ENCODE results near the gene TPM1. TPM values are rescaled to one million over a fixed set of nuclear protein-coding genes. Genes with fewer than 3 reads are reported as not detected.

Gene TPM1
- total RNA-seq, 1 donor from 2014 or later, result 498 TPM

DNA sequence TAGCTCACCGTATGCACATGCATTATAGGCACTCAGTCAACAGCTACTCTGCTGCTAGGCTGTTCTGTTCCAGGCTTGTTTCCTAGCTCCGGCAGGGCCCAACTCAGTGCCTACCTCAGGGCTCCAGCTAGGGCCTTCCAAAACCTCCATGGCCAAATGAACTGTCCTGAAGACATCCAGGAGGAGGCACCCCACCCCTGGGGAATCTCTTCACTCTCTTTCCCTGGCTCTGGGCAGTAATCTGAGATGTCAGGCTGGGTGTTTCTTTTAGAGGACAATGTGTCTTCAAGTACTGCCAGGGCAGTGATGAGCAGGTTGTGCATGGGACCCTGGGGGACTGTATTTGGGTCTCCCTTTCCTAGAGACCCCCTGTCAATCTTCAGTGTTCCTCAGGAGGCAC, 38.3 kb upstream of the TPM1 start:
- TF ChIP-seq POLR2A (IDR thresholded peaks at IDR 0.05) (no peak), POLR2AphosphoS5 (IDR thresholded peaks at IDR 0.05; ENCODE audit: insufficient read depth in 1 of 2, low read depth in 1 of 2) (no peak)
- TF ChIP-seq, protein P1, sequence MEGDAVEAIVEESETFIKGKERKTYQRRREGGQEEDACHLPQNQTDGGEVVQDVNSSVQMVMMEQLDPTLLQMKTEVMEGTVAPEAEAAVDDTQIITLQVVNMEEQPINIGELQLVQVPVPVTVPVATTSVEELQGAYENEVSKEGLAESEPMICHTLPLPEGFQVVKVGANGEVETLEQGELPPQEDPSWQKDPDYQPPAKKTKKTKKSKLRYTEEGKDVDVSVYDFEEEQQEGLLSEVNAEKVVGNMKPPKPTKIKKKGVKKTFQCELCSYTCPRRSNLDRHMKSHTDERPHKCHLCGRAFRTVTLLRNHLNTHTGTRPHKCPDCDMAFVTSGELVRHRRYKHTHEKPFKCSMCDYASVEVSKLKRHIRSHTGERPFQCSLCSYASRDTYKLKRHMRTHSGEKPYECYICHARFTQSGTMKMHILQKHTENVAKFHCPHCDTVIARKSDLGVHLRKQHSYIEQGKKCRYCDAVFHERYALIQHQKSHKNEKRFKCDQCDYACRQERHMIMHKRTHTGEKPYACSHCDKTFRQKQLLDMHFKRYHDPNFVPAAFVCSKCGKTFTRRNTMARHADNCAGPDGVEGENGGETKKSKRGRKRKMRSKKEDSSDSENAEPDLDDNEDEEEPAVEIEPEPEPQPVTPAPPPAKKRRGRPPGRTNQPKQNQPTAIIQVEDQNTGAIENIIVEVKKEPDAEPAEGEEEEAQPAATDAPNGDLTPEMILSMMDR (IDR thresholded peaks at IDR 0.05), result no peak
- Histone ChIP-seq H3K4me1 (no peaks in the 10 kb centered on the region), H3K27me3 (no peaks in the 10 kb centered on the region), H3K4me3 (no peak overlapping the region), H3K27ac (no peak overlapping the region), H3K36me3 (no peaks in the 10 kb centered on the region), H3K9me3 (no peaks in the 10 kb centered on the region)
- intact Hi-C loops (cut with DNase I), result no loop called here
- DNase-seq (ENCODE audit: extremely low spot score in 2 of 2), result no peak

DNA sequence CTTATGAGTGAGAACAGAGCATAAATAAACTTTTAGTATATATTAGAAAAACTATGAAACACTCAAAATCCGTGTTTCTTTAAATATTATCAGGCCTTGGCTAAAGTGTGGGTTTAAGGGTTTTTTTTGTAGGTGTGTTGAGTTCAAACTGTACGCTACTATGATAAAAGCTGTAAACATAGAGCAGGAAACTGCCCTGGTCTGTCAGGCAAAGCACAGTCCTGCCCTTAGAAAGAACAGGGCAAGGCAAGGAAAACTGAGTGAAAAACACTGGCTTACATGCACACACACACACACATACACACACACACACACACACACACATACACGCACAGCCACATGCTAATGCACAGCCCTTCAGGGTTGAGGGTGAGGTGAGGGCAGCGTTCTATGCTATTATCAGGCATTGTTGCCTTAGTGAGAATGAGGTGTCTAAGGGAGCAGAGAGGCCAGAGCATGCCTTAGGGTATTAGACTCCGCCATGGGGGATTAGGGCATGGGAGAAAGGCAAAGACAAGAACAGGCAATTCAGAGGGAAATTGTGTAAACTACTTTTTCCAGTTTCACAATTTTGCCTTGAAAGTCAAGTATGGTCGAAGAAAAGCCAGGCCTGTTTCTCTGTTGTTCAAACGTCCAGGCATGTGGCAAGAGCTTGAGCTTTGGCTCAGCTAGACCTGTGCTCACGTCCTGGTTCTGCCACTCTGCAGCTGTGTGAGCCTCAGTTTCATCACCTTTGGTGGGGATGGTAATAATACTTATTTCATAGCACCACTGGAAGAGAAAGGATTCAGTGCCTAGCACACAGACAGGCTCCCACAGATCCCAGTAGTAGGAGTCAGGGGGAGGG, 36.3 kb upstream of the TPM1 start:
- intact Hi-C loops (cut with DNase I), result no loop called here
- Histone ChIP-seq H3K27ac (no peak overlapping the region), H3K9me3 (no peaks in the 10 kb centered on the region)

DNA sequence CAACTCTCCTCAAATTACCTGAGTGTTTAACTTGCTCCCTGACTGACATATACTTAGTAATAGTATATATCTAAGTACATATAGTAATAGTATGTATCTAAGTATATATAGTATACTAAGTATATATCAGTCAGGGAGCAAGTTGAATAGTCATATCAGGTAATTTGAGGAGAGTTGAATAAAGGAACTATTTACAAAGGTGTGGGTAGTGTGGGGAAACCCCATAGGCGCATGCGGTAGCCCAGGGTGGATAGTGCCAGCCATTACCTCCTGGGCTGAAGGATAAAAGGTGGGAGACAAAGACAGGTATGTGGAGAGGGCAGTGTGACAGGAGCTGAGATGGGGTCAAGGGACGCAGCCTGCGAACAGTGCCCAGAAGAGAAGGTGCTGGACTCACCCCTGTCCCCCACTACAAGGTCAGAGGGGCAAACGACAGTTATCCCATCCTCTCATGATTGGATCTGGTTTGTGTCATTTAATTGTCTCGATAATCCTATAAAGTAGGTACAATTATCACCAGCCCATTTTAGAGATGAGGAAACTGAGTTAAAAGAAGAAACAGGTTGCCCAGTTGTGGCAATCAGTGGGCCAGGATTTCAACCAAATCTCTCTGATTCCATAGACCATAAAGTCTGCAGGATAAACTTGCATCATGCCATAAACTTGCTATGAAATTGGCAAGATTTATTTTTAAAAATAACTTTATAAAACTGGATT, 34.1 kb upstream of the TPM1 start:
- TF ChIP-seq, protein P1 (IDR thresholded peaks at IDR 0.05), result no peak
- no peak for TF ChIP-seq POLR2A (IDR thresholded peaks at IDR 0.05)
- no peak for TF ChIP-seq POLR2AphosphoS5 (IDR thresholded peaks at IDR 0.05; ENCODE audit: insufficient read depth in 1 of 2, low read depth in 1 of 2)
- no peaks in the 10 kb centered on the region for H3K9me3 ChIP-seq
- H3K27me3 ChIP-seq, result no peaks in the 10 kb centered on the region
- no peak overlapping the region for H3K4me3 ChIP-seq
- intact Hi-C loops (cut with DNase I), result no loop called here
- H3K36me3 ChIP-seq, result no peaks in the 10 kb centered on the region
- no peak overlapping the region for H3K27ac ChIP-seq
- H3K4me1 ChIP-seq, result peaks cover 8% of the 10 kb centered on the region
- no peak for DNase-seq (ENCODE audit: extremely low spot score in 2 of 2)

More for the DNA sequence above, 36.3 kb upstream of the TPM1 start:
- TF ChIP-seq POLR2A (IDR thresholded peaks at IDR 0.05) (no peak), POLR2AphosphoS5 (IDR thresholded peaks at IDR 0.05; ENCODE audit: insufficient read depth in 1 of 2, low read depth in 1 of 2) (no peak)
- TF ChIP-seq, protein P1 (IDR thresholded peaks at IDR 0.05), result no peak
- Histone ChIP-seq H3K4me3 (no peak overlapping the region), H3K27me3 (no peaks in the 10 kb centered on the region), H3K4me1 (no peaks in the 10 kb centered on the region), H3K36me3 (no peaks in the 10 kb centered on the region)
- no peak for DNase-seq (ENCODE audit: extremely low spot score in 2 of 2)

DNA sequence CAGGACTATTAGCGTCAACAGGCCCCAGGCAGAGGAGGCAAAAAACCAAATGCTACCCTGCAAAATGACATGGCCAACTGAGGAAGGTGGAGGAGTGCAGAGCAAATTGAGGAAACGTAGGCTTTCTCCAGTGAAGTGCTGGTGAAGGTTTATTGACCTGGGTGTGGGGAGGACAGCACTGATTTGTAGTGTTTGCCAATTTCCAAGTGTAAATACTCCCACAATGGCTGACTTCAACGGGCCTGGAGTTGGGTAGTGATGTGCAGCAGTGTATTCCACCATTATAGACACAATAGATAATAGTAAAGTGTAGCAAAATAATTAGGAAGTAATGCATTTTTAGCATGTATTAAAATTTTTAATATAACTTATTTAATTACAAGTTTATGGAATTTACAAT, 32.2 kb upstream of the TPM1 start:
- TF ChIP-seq POLR2AphosphoS5 (IDR thresholded peaks at IDR 0.05; ENCODE audit: insufficient read depth in 1 of 2, low read depth in 1 of 2), result no peak
- no peaks in the 10 kb centered on the region for H3K27me3 ChIP-seq
- H3K4me1 ChIP-seq, result peaks cover 22% of the 10 kb centered on the region
- intact Hi-C loops (cut with DNase I), result no loop called here
- no peak for DNase-seq (ENCODE audit: extremely low spot score in 2 of 2)
- H3K9me3 ChIP-seq, result no peaks in the 10 kb centered on the region
- H3K4me3 ChIP-seq, result no peak overlapping the region
- no peak overlapping the region for H3K27ac ChIP-seq
- no peaks in the 10 kb centered on the region for H3K36me3 ChIP-seq

DNA sequence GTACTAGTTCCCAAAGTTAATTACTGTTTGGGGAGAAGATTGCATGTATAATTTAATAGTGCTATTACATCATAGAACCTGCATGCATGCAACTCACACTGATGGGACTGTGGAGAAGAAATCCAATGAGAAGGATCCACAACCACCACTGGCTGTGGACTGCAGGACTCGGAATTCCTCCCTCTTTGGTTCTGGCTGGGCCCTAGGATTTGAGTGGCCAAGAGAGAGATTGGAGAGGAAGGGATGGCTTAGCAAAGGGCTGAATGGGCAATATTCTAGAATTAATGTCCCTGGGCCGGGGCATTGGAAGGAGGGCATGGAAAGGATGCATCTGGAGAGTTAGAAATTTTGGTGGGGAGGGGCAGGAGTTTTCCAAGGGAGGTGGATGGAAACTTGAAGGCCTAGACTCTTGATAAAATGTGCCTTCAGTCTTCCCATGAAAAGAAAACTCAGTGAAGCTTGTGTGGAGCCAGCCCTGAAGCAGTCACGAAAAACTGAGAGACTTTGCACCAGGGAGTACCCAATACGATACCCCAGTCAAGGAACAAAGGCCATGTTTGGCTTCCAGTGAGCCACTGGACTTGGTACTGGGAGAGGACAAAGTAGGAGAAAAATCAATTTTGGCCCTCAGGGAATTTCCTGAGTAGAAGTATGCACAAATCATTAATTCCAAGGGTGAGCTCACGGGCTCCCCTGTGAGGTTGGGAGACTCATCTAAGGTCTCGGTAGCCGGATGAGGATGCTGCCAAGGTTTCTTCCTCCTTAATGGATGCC, 31.4 kb upstream of the TPM1 start:
- Histone ChIP-seq H3K9me3 (no peaks in the 10 kb centered on the region), H3K27ac (no peak overlapping the region), H3K36me3 (no peaks in the 10 kb centered on the region), H3K4me3 (no peak overlapping the region), H3K27me3 (no peaks in the 10 kb centered on the region), H3K4me1 (peaks cover 28% of the 10 kb centered on the region)
- TF ChIP-seq POLR2A (IDR thresholded peaks at IDR 0.05) (no peak), POLR2AphosphoS5 (IDR thresholded peaks at IDR 0.05; ENCODE audit: insufficient read depth in 1 of 2, low read depth in 1 of 2) (no peak)
- TF ChIP-seq, protein P1 (IDR thresholded peaks at IDR 0.05), result no peak
- no peak for DNase-seq (ENCODE audit: extremely low spot score in 2 of 2)
- intact Hi-C loops (cut with DNase I), result no loop called here

All from vagina (tissue), 2 donors.